GM23338 (cell line): ENCODE results near the gene CPNE4. TPM values are rescaled to one million over a fixed set of nuclear protein-coding genes. Genes with fewer than 3 reads are reported as not detected.

Experiments used
- ATAC-seq: fragments of 200-7000 bp; cut with Tn5 transposase; 3 replicates; pipeline ENCODE4 v1.9.1; 2020
- DNase-seq: peaks from one replicate; pipeline ENCODE4 v3.0.0-alpha.2; 2015; ENCODE audit warnings: low spot score
- H2AFZ ChIP-seq: fragments of 200-600 bp; sonication (generic); 2 replicates; pipeline ENCODE4 v1.8.0; 2016; ENCODE audit warnings: antibody characterized with exemption, mild to moderate bottlenecking, moderate library complexity
- H3F3A ChIP-seq: fragments of 200-600 bp; sonication (generic); replicated peaks from 2 replicates; pipeline ENCODE4 v1.8.0; 2017; ENCODE audit warnings: antibody characterized with exemption, mixed run types, low read depth
- H3K27ac ChIP-seq: fragments of 200-600 bp; sonication (generic); 2 replicates; pipeline ENCODE4 v1.6.1; 2016; ENCODE audit warnings: low read depth
- H3K27me3 ChIP-seq: fragments of 200-600 bp; sonication (generic); 2 replicates; pipeline ENCODE4 v1.8.0; 2016; ENCODE audit warnings: mild to moderate bottlenecking, mixed run types, moderate library complexity; ENCODE audit not compliant: insufficient read depth
- H3K36me3 ChIP-seq: fragments of 200-600 bp; sonication (generic); 2 replicates; pipeline ENCODE4 v1.8.0; 2016; ENCODE audit warnings: mild to moderate bottlenecking; ENCODE audit not compliant: insufficient read depth
- H3K4me1 ChIP-seq: fragments of 200-600 bp; sonication (generic); 2 replicates; pipeline ENCODE4 v1.8.0; 2016; ENCODE audit warnings: mild to moderate bottlenecking, moderate library complexity; ENCODE audit not compliant: insufficient read depth
- H3K4me2 ChIP-seq: fragments of 200-600 bp; sonication (generic); 2 replicates; pipeline ENCODE4 v1.7.1; 2017; ENCODE audit warnings: mixed run types
- H3K4me3 ChIP-seq: fragments of 200-600 bp; sonication (generic); 2 replicates; pipeline ENCODE4 v1.6.1; 2016; ENCODE audit warnings: mixed run types
- H3K79me2 ChIP-seq: fragments of 200-600 bp; sonication (generic); replicated peaks from 2 replicates; pipeline ENCODE4 v1.8.0; 2017; ENCODE audit warnings: mild to moderate bottlenecking; ENCODE audit not compliant: insufficient read depth
- H3K9me2 ChIP-seq: fragments of 200-600 bp; sonication (generic); 2 replicates; pipeline ENCODE4 v1.8.0; 2017; ENCODE audit not compliant: insufficient read depth
- H4K20me1 ChIP-seq: fragments of 200-600 bp; sonication (generic); replicated peaks from 2 replicates; pipeline ENCODE4 v1.8.0; 2017; ENCODE audit warnings: mild to moderate bottlenecking; ENCODE audit not compliant: insufficient read depth
- H3K27ac Mint-ChIP-seq: 2 replicates; pipeline ENCODE4 v1.8.0; 2020; ENCODE audit warnings: inconsistent platforms, mild to moderate bottlenecking, moderate library complexity, mixed read lengths
- H3K27me3 Mint-ChIP-seq: 3 replicates; pipeline ENCODE4 v1.8.0; 2022; ENCODE audit warnings: low read depth, mild to moderate bottlenecking, moderate library complexity, mixed read lengths, inconsistent platforms; ENCODE audit not compliant: insufficient read depth, poor library complexity
- H3K36me3 Mint-ChIP-seq: 3 replicates; pipeline ENCODE4 v1.8.0; 2021; ENCODE audit warnings: low read depth, mild to moderate bottlenecking, inconsistent platforms, moderate library complexity, mixed read lengths
- H3K4me1 Mint-ChIP-seq: 3 replicates; pipeline ENCODE4 v1.8.0; 2020; ENCODE audit warnings: mild to moderate bottlenecking, inconsistent platforms, mixed read lengths
- H3K4me3 Mint-ChIP-seq: 3 replicates; pipeline ENCODE4 v1.8.0; 2021; ENCODE audit warnings: moderate library complexity, mild to moderate bottlenecking, inconsistent platforms, mixed read lengths
- H3K9me3 Mint-ChIP-seq: 3 replicates; pipeline ENCODE4 v1.8.0; 2020; ENCODE audit warnings: moderate library complexity, mild to moderate bottlenecking, inconsistent platforms, mixed read lengths
- CREB1 ChIP-seq: fragments of 250-450 bp; sonication (Bioruptor Pico); IDR thresholded peaks from 2 replicates; pipeline ENCODE4 v1.5.0; 2020; ENCODE audit warnings: low read depth, mild to moderate bottlenecking, moderate library complexity
- EZH2 ChIP-seq: fragments of 200-600 bp; sonication (generic); IDR thresholded peaks from one replicate; pipeline ENCODE4 v1.8.0; 2017; ENCODE audit warnings: antibody characterized with exemption, mild to moderate bottlenecking, low read depth; ENCODE audit not compliant: unreplicated experiment
- EZH2phosphoT487 ChIP-seq: fragments of 200-600 bp; sonication (generic); IDR thresholded peaks from one replicate; pipeline ENCODE4 v1.8.1; 2018; ENCODE audit warnings: antibody characterized with exemption; ENCODE audit not compliant: unreplicated experiment
- JUNB ChIP-seq: IDR thresholded peaks from one replicate; pipeline ENCODE4 v1.6.1; 2016; ENCODE audit warnings: antibody characterized with exemption; ENCODE audit not compliant: unreplicated experiment
- NANOG ChIP-seq: IDR thresholded peaks from 2 replicates; pipeline ENCODE4 v1.6.1; 2016; ENCODE audit warnings: antibody characterized with exemption, borderline replicate concordance
- POLR2AphosphoS5 ChIP-seq: IDR thresholded peaks from 2 replicates; pipeline ENCODE4 v1.6.1; 2016; ENCODE audit warnings: antibody characterized with exemption, low read depth
- STAT1 ChIP-seq: IDR thresholded peaks from one replicate; pipeline ENCODE4 v1.6.1; 2016; ENCODE audit warnings: antibody characterized with exemption; ENCODE audit not compliant: unreplicated experiment
- ZNF114 ChIP-seq: fragments of 250-450 bp; sonication (Bioruptor Pico); IDR thresholded peaks from 2 replicates; pipeline ENCODE4 v1.5.0; 2020; ENCODE audit warnings: mild to moderate bottlenecking, moderate library complexity
- ZNF331 ChIP-seq: fragments of 250-450 bp; sonication (Bioruptor Pico); IDR thresholded peaks from 2 replicates; pipeline ENCODE4 v1.5.0; 2020; ENCODE audit warnings: low read depth, mild to moderate bottlenecking, moderate library complexity
- polyA plus RNA-seq: library from polyadenylated mRNA; unstranded; fragments of >200 nt; fragmentation: Nextera tagmentation; extraction: Ambion mirVana; gene quantifications from 2 replicates; pipeline ENCODE4 v1.2.1, GENCODE V29; 2016
- total RNA-seq: library from RNA; depleted of rRNA; stranded (reverse); fragments of >200 nt; shearing (Covaris generic); gene quantifications from 2 replicates; pipeline ENCODE4 v1.2.3, GENCODE V29; 2014
- TF ChIP-seq, protein P1 (sequence below): IDR thresholded peaks from one replicate; pipeline ENCODE4 v1.6.1; 2018; ENCODE audit warnings: antibody characterized with exemption; ENCODE audit not compliant: unreplicated experiment
- TF ChIP-seq, protein P2 (sequence below): fragments of 250-450 bp; sonication (Bioruptor Pico); IDR thresholded peaks from 2 replicates; pipeline ENCODE4 v1.5.0; 2020; ENCODE audit warnings: mild to moderate bottlenecking, moderate library complexity
- TF ChIP-seq, protein P3 (sequence below), 2 experiments: fragments of 200-600 bp in 1 of 2; sonication (generic) in 1 of 2; conservative IDR thresholded peaks; 2 replicates each; pipeline versions ENCODE4 v1.5.1 to v1.6.1; 2016 to 2017; ENCODE audit warnings: antibody characterized with exemption in 2 of 2, low read depth in 2 of 2, mild to moderate bottlenecking in 2 of 2, moderate library complexity in 1 of 2

Gene CPNE4
- total and polyA plus RNA-seq, 2 experiments from 2014 or later = 2.0 to 6.5 TPM

DNA sequence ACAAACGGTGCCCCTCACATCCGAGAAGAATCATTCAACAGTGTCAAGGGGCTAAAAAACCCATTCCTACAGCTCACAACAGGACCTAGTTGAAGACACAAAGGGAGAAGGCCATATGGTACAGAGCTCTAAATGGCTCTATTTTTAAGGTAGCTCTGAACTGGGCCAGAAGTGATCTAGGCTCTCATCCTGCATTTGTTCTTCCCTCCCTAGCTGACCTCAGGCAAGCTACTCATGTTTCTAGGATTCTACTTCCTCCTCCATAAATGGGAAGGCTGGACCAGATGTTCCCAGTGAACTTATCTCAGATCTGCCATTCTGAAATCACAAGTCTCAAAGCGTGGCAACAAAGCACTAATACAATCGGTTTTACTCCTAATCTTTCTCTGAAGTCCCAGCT, 62.3 kb downstream of the CPNE4 start:
- no peak for ATAC-seq
- Mint-ChIP-seq H3K4me1 (peaks cover 12% of the 10 kb centered on the region), H3K36me3 (no peaks in the 10 kb centered on the region), H3K4me3 (no peak overlapping the region), H3K27ac (no peak overlapping the region), H3K9me3 (peaks cover under 1% of the 10 kb centered on the region; the same call in 1 of the 3 replicates), H3K27me3 (no peaks in the 10 kb centered on the region)
- H3K27me3 ChIP-seq = no peaks in the 10 kb centered on the region
- no peaks in the 10 kb centered on the region for H3K36me3 ChIP-seq
- no peaks in the 10 kb centered on the region for H3K79me2 ChIP-seq
- no peaks in the 10 kb centered on the region; the same call in 1 of the 2 replicates for H3K9me2 ChIP-seq
- H4K20me1 ChIP-seq = no peaks in the 10 kb centered on the region
- H3K4me1 ChIP-seq = no peaks in the 10 kb centered on the region; the same call in 1 of the 2 replicates
- no peak overlapping the region for H3K4me3 ChIP-seq
- H2AFZ ChIP-seq = 0 out of 2 replicates have a peak overlapping the region, but pooled peaks have one; percentile 23
- H3F3A ChIP-seq = 0 out of 2 replicates have a peak, but pooled peaks cover 2% of the 10 kb centered on the region
- H3K27ac ChIP-seq = no peak overlapping the region
- DNase-seq = no peak
- no peak overlapping the region for H3K4me2 ChIP-seq
- TF ChIP-seq, protein P1, sequence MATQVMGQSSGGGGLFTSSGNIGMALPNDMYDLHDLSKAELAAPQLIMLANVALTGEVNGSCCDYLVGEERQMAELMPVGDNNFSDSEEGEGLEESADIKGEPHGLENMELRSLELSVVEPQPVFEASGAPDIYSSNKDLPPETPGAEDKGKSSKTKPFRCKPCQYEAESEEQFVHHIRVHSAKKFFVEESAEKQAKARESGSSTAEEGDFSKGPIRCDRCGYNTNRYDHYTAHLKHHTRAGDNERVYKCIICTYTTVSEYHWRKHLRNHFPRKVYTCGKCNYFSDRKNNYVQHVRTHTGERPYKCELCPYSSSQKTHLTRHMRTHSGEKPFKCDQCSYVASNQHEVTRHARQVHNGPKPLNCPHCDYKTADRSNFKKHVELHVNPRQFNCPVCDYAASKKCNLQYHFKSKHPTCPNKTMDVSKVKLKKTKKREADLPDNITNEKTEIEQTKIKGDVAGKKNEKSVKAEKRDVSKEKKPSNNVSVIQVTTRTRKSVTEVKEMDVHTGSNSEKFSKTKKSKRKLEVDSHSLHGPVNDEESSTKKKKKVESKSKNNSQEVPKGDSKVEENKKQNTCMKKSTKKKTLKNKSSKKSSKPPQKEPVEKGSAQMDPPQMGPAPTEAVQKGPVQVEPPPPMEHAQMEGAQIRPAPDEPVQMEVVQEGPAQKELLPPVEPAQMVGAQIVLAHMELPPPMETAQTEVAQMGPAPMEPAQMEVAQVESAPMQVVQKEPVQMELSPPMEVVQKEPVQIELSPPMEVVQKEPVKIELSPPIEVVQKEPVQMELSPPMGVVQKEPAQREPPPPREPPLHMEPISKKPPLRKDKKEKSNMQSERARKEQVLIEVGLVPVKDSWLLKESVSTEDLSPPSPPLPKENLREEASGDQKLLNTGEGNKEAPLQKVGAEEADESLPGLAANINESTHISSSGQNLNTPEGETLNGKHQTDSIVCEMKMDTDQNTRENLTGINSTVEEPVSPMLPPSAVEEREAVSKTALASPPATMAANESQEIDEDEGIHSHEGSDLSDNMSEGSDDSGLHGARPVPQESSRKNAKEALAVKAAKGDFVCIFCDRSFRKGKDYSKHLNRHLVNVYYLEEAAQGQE = no peak
- TF ChIP-seq ZNF331 (CRISPR knock-in tag) (no peak), EZH2 (no peak), CREB1 (no peak), STAT1 (no peak), ZNF114 (CRISPR knock-in tag) (no peak), JUNB (no peak), POLR2AphosphoS5 (no peak), EZH2phosphoT487 (no peak), NANOG (no peak)
- TF ChIP-seq, protein P2, sequence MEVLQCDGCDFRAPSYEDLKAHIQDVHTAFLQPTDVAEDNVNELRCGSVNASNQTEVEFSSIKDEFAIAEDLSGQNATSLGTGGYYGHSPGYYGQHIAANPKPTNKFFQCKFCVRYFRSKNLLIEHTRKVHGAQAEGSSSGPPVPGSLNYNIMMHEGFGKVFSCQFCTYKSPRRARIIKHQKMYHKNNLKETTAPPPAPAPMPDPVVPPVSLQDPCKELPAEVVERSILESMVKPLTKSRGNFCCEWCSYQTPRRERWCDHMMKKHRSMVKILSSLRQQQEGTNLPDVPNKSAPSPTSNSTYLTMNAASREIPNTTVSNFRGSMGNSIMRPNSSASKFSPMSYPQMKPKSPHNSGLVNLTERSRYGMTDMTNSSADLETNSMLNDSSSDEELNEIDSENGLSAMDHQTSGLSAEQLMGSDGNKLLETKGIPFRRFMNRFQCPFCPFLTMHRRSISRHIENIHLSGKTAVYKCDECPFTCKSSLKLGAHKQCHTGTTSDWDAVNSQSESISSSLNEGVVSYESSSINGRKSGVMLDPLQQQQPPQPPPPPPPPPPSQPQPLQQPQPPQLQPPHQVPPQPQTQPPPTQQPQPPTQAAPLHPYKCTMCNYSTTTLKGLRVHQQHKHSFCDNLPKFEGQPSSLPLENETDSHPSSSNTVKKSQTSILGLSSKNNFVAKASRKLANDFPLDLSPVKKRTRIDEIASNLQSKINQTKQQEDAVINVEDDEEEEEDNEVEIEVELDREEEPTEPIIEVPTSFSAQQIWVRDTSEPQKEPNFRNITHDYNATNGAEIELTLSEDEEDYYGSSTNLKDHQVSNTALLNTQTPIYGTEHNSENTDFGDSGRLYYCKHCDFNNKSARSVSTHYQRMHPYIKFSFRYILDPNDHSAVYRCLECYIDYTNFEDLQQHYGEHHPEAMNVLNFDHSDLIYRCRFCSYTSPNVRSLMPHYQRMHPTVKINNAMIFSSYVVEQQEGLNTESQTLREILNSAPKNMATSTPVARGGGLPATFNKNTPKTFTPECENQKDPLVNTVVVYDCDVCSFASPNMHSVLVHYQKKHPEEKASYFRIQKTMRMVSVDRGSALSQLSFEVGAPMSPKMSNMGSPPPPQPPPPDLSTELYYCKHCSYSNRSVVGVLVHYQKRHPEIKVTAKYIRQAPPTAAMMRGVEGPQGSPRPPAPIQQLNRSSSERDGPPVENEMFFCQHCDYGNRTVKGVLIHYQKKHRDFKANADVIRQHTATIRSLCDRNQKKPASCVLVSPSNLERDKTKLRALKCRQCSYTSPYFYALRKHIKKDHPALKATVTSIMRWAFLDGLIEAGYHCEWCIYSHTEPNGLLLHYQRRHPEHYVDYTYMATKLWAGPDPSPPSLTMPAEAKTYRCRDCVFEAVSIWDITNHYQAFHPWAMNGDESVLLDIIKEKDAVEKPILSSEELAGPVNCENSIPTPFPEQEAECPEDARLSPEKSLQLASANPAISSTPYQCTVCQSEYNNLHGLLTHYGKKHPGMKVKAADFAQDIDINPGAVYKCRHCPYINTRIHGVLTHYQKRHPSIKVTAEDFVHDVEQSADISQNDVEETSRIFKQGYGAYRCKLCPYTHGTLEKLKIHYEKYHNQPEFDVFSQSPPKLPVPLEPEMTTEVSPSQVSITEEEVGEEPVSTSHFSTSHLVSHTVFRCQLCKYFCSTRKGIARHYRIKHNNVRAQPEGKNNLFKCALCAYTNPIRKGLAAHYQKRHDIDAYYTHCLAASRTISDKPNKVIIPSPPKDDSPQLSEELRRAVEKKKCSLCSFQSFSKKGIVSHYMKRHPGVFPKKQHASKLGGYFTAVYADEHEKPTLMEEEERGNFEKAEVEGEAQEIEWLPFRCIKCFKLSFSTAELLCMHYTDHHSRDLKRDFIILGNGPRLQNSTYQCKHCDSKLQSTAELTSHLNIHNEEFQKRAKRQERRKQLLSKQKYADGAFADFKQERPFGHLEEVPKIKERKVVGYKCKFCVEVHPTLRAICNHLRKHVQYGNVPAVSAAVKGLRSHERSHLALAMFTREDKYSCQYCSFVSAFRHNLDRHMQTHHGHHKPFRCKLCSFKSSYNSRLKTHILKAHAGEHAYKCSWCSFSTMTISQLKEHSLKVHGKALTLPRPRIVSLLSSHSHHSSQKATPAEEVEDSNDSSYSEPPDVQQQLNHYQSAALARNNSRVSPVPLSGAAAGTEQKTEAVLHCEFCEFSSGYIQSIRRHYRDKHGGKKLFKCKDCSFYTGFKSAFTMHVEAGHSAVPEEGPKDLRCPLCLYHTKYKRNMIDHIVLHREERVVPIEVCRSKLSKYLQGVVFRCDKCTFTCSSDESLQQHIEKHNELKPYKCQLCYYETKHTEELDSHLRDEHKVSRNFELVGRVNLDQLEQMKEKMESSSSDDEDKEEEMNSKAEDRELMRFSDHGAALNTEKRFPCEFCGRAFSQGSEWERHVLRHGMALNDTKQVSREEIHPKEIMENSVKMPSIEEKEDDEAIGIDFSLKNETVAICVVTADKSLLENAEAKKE (CRISPR knock-in tag) = no peak
- TF ChIP-seq, protein P3, sequence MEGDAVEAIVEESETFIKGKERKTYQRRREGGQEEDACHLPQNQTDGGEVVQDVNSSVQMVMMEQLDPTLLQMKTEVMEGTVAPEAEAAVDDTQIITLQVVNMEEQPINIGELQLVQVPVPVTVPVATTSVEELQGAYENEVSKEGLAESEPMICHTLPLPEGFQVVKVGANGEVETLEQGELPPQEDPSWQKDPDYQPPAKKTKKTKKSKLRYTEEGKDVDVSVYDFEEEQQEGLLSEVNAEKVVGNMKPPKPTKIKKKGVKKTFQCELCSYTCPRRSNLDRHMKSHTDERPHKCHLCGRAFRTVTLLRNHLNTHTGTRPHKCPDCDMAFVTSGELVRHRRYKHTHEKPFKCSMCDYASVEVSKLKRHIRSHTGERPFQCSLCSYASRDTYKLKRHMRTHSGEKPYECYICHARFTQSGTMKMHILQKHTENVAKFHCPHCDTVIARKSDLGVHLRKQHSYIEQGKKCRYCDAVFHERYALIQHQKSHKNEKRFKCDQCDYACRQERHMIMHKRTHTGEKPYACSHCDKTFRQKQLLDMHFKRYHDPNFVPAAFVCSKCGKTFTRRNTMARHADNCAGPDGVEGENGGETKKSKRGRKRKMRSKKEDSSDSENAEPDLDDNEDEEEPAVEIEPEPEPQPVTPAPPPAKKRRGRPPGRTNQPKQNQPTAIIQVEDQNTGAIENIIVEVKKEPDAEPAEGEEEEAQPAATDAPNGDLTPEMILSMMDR (conservative IDR thresholded peaks at IDR 0.05; ENCODE audit: low read depth in 2 of 2) = no peak
